GM19240 (cell line): ENCODE measurements around the gene CREB5.

Experiments
- DNase-seq: peaks from one replicate; pipeline ENCODE4 v3.0.0; 2011; ENCODE audit warnings: low spot score; ENCODE audit not compliant: insufficient read length

Gene CREB5

GRCh38 chr7:28509251-28510025, 97.1 kb downstream of the CREB5 start:
- peak; percentile 19 for DNase-seq

GRCh38 chr7:28510026-28510369, 97.7 kb downstream of the CREB5 start:
- no peak for DNase-seq

- DNase-seq: no peak
Observed at GRCh38 chr7:28512668-28513440, 100.5 kb downstream of the CREB5 start.

GRCh38 chr7:28516390-28517172, 104.3 kb downstream of the CREB5 start:
- DNase-seq: no peak

- DNase-seq: no peak
Observed at GRCh38 chr7:28517206-28517605, 104.9 kb downstream of the CREB5 start.

GRCh38 chr7:28517606-28518005, 105.3 kb downstream of the CREB5 start:
- DNase-seq: no peak

GRCh38 chr7:28520074-28521015, 108.0 kb downstream of the CREB5 start:
- no peak for DNase-seq

- DNase-seq: no peak
Observed at GRCh38 chr7:28524978-28525377, 112.7 kb downstream of the CREB5 start.

- DNase-seq: no peak
Observed at GRCh38 chr7:28528899-28529298, 116.6 kb downstream of the CREB5 start.

- DNase-seq: no peak
Observed at GRCh38 chr7:28529755-28530154, 117.4 kb downstream of the CREB5 start.

GRCh38 chr7:28530175-28530802, 118.0 kb downstream of the CREB5 start:
- DNase-seq: no peak

GRCh38 chr7:28530803-28531175, 118.5 kb downstream of the CREB5 start:
- no peak for DNase-seq

- DNase-seq: no peak
Observed at GRCh38 chr7:28531291-28531690, 119.0 kb downstream of the CREB5 start.

GRCh38 chr7:28532181-28532580, 119.9 kb downstream of the CREB5 start:
- no peak for DNase-seq

- DNase-seq: no peak
Observed at GRCh38 chr7:28533267-28533666, 120.9 kb downstream of the CREB5 start.

GRCh38 chr7:28533731-28534531, 121.6 kb downstream of the CREB5 start:
- no peak for DNase-seq

- DNase-seq: no peak
Observed at GRCh38 chr7:28536259-28536658, 123.9 kb downstream of the CREB5 start.

GRCh38 chr7:28539289-28539981, 127.1 kb downstream of the CREB5 start:
- no peak for DNase-seq

GRCh38 chr7:28542410-28542809, 130.1 kb downstream of the CREB5 start:
- no peak for DNase-seq
